ENCODE data around the gene ALKBH6.

ALKBH6 gene

GRCh38 chr19:35966771-35967170, 47.2 kb downstream of the ALKBH6 start:
- TF ChIP-seq GATA3 (IDR thresholded peaks at IDR 0.05; ENCODE audit: low read depth, low read length): no peak
- TF ChIP-seq GATA2 (IDR thresholded peaks at IDR 0.05; ENCODE audit: low read depth, low read length): no peak

GRCh38 chr19:35963514-35963913, 50.5 kb downstream of the ALKBH6 start:
- TF ChIP-seq GATA3 (IDR thresholded peaks at IDR 0.05; ENCODE audit: low read depth, low read length) (no peak), GATA2 (IDR thresholded peaks at IDR 0.05; ENCODE audit: low read depth, low read length) (no peak)

- TF ChIP-seq GATA3 (IDR thresholded peaks at IDR 0.05; ENCODE audit: low read depth, low read length) (no peak), GATA2 (IDR thresholded peaks at IDR 0.05; ENCODE audit: low read depth, low read length) (no peak)
These were observed 53.5 kb downstream of the ALKBH6 start for GRCh38 chr19:35960432-35960972.

- TF ChIP-seq GATA2 (IDR thresholded peaks at IDR 0.05; ENCODE audit: low read depth, low read length) (no peak), GATA3 (IDR thresholded peaks at IDR 0.05; ENCODE audit: low read depth, low read length) (no peak)
These were observed 54.1 kb downstream of the ALKBH6 start for GRCh38 chr19:35959968-35960320.

Measured in SH-SY5Y (cell line).